ENCODE results near the gene HMGCS2. TPM values are rescaled to one million over a fixed set of nuclear protein-coding genes. Genes with fewer than 3 reads are reported as not detected.

Gene HMGCS2
- total and polyA plus RNA-seq, 9 of the 15 experiments (the other 6 are each of a cell fraction or from before 2014, with no cell fraction given), result 0.13 TPM; not detected in 8

GRCh38 chr1:119737040-119737682, 31.5 kb downstream of the HMGCS2 start (continued):
- TF ChIP-seq FOXP4 (CRISPR knock-in tag; IDR thresholded peaks at IDR 0.05; ENCODE audit: borderline replicate concordance), result no peak
- no peak for TF ChIP-seq CEBPB (tag; IDR thresholded peaks at IDR 0.05)
- TF ChIP-seq, protein P1, sequence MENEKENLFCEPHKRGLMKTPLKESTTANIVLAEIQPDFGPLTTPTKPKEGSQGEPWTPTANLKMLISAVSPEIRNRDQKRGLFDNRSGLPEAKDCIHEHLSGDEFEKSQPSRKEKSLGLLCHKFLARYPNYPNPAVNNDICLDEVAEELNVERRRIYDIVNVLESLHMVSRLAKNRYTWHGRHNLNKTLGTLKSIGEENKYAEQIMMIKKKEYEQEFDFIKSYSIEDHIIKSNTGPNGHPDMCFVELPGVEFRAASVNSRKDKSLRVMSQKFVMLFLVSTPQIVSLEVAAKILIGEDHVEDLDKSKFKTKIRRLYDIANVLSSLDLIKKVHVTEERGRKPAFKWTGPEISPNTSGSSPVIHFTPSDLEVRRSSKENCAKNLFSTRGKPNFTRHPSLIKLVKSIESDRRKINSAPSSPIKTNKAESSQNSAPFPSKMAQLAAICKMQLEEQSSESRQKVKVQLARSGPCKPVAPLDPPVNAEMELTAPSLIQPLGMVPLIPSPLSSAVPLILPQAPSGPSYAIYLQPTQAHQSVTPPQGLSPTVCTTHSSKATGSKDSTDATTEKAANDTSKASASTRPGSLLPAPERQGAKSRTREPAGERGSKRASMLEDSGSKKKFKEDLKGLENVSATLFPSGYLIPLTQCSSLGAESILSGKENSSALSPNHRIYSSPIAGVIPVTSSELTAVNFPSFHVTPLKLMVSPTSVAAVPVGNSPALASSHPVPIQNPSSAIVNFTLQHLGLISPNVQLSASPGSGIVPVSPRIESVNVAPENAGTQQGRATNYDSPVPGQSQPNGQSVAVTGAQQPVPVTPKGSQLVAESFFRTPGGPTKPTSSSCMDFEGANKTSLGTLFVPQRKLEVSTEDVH (IDR thresholded peaks at IDR 0.05; ENCODE audit: low read depth, partially characterized antibody), result no peak
- no peak for TF ChIP-seq TCF15 (CRISPR knock-in tag; IDR thresholded peaks at IDR 0.05)
- peak; percentile 93 for TF ChIP-seq FOXM1 (IDR thresholded peaks at IDR 0.05; ENCODE audit: low read depth)
- no peak for TF ChIP-seq FOXM1 (CRISPR knock-in tag; IDR thresholded peaks at IDR 0.05; ENCODE audit: low read depth)
- TF ChIP-seq ZNF57 (CRISPR knock-in tag; IDR thresholded peaks at IDR 0.05), result no peak
- no peak for TF ChIP-seq PHF8 (IDR thresholded peaks at IDR 0.05; ENCODE audit: borderline replicate concordance, low read length)
- 0 out of 4 replicates have a peak, but pooled peaks of 1 of the 2 experiments have one; percentile 33 for TF ChIP-seq SRF (CRISPR knock-in tag; IDR thresholded peaks at IDR 0.05)
- peak; percentile 97 for TF ChIP-seq DPF2 (IDR thresholded peaks at IDR 0.05)
- TF ChIP-seq RBM14 (IDR thresholded peaks at IDR 0.05; ENCODE audit: borderline replicate concordance, insufficient read depth, low read depth, low read length), result no peak
- TF ChIP-seq, protein P2, sequence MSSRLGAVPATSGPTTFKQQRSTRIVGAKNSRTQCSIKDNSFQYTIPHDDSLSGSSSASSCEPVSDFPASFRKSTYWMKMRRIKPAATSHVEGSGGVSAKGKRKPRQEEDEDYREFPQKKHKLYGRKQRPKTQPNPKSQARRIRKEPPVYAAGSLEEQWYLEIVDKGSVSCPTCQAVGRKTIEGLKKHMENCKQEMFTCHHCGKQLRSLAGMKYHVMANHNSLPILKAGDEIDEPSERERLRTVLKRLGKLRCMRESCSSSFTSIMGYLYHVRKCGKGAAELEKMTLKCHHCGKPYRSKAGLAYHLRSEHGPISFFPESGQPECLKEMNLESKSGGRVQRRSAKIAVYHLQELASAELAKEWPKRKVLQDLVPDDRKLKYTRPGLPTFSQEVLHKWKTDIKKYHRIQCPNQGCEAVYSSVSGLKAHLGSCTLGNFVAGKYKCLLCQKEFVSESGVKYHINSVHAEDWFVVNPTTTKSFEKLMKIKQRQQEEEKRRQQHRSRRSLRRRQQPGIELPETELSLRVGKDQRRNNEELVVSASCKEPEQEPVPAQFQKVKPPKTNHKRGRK (tag; IDR thresholded peaks at IDR 0.05), result no peak
- TF ChIP-seq NELFE (IDR thresholded peaks at IDR 0.05; ENCODE audit: insufficient read depth, insufficient read length), result no peak
- peak; percentile 96 for TF ChIP-seq ZNF766 (CRISPR knock-in tag; conservative IDR thresholded peaks at IDR 0.05)
- no peak for TF ChIP-seq BMI1 (IDR thresholded peaks at IDR 0.05; ENCODE audit: low read length)
- no peak for TF ChIP-seq FIP1L1 (IDR thresholded peaks at IDR 0.05; ENCODE audit: low read depth, low read length, poor library complexity, severe bottlenecking)
- TF ChIP-seq CBX1 (IDR thresholded peaks at IDR 0.05; ENCODE audit: low read depth), result no peak
- no peak for TF ChIP-seq ZNF655 (CRISPR knock-in tag; IDR thresholded peaks at IDR 0.05)

Data from K562 (cell line).